GM21360 (cell line): ENCODE data around the gene MRPL28.
"Not testable (repeated sequence)": the region's sequence is repeated elsewhere in the genome, so short reads cannot be mapped to it uniquely, and the experiment has no call there.

Experiments
- ATAC-seq: cut with Tn5 transposase; IDR thresholded peaks from one replicate; pipeline ENCODE4 v1.9.1; 2021; ENCODE audit warnings: mild to moderate bottlenecking, moderate library complexity; ENCODE audit not compliant: unreplicated experiment

Gene MRPL28

DNA sequence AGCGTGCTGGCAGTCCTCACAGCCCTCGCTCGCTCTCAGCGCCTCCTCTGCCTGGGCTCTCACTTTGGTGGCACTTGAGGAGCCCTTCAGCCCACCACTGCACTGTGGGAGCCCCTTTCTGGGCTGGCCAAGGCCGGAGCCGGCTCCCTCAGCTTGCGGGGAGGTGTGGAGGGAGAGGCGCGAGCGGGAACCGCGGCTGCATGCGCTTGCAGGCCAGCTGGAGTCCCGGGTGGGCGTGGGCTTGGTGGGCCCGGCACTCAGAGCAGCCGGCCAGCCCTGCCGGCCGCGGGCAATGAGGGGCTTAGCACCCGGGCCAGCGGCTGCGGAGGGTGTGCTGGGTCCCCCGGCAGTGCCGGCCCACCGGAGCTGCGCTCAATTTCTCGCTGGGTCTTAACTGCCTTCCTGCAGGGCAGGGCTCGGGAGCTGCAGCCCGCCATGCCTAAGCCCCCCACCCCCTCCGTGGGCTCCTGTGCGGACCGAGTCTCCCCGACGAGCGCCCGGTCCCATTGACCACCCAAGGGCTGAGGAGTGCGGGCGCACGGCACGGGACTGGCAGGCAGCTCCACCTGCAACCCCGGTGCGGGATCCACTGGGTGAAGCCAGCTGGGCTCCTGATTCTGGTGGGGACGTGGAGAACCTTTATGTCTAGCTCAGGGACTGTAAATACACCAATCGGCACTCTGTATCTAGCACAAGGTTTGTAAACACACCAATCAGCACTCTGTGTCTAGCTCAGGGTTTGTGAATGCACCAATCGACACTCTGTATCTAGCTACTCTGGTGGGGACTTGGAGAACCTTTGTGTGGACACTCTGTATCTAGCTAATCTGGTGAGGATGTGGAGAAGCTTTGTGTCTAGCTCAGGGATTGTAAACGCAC is 29.0 kb downstream of the MRPL28 start:
- not testable (repeated sequence) for ATAC-seq

DNA sequence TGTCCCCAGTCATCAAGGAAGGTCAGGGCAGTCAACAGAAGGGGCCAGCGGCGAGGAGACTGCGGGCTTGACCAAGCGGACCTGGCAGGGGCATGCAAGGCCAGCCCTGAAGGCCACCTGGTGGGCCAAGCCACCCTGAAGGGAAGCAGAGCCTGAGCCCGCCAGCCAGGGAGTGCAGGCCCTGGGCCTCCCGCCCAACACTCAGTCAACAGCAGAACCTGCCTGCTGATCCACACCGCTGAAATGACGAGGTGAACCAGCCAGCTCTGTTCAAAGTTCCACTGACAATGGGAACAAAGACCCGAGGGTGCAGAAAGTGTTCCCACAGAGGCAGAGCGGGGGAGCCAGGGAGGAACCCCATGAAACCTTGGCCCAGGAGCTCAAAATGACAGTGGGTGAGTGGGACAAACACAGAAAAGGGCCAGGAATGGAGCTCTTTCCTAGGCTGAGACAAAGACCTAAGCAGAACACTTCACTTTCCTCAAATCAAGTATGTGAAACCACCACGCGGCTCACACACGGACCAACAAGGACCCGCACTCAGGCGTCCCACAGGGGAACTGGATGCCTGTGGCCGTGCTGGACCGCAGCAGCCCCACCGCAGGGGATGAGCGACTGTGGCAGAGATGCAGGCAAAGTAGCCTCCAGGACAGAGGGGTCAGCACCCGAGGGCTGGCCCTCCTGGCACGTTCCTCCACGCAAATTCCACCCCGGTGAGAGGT is 29.8 kb downstream of the MRPL28 start:
- ATAC-seq: no peak

DNA sequence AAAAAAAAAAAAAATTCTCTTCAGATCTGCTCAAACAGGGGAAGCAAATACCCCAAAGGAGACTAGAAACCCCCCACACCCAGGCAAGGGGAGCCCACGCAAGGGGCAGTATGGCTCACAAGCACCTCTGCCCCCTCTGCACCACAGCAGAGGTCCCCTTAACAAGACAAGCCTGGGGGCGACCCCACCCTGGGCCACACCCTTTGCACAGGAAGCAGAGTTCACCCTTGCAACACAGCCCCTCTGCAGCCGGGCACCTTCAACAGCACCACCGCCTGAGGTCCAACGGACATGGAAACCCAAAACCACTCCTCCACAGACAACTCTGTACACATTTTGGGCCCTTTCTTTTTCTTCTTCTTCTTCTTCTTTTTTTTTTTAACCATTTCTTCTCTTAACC is 30.7 kb downstream of the MRPL28 start:
- no peak for ATAC-seq

DNA sequence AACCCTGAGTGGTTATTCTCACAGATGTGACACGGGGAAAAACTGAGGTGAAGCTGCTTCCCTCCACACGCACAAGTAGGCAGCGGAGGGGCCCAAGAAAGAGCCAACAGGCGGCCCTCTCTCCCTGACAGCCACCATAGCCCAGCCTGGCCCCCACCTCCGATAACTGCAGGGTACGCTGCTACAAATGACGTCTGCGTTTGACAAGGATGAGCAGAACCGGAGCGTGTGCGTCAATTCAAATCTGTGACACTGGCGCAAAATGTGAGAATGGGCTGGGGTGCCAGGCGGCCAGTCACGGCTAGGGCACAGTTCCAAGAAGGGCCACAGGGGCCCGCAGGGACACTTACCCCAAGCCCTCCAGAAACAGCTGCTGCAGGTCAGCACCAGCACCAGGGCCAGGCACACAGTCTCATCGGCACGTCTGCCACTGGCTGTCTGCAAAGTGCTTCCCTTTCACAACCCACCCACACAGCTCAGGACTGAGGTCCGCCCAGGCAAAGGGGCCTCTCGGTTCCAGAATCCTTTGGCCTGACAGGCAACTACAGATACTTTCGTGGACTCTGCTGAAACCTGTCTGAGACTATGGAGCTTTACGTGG is 32.3 kb downstream of the MRPL28 start:
- no peak for ATAC-seq

DNA sequence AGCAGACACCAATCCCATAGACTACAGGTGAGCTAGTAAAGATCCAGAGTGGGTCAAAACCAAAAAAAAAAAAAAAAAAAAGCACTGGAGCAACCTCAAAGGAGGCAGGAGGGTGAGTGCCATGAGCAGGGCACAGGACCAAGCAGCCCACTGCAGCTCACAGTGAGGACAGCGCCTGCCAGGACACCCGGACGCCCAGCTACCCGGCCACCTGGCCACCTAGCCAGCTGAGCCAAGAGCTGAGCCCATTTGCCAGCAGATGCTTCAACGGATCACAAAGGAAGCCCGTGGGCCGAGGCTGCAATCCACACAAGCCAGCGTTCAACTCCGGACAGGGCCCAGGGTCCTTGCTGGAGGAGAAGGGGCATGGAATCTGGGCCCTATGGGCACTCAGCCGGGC is 32.9 kb downstream of the MRPL28 start:
- no peak for ATAC-seq

DNA sequence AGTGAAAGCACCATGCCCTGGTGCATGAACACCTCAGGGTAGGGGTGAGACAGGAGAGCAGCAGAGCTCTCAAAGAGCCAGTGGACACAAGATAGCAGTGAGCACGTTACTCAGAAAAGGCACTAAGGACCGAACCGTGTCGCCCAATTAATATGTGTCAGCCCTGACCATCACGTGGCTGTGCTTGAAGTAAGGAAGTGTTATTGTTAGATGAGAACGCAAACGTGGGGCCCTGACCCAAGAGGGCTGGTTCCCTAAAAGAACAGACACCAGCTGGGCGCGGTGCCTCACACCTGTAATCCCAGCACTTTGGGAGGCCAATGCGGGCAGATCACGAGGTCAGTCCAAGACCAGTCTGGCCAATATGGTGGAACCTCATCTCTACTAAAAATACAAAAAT is 34.1 kb downstream of the MRPL28 start:
- no peak for ATAC-seq

DNA sequence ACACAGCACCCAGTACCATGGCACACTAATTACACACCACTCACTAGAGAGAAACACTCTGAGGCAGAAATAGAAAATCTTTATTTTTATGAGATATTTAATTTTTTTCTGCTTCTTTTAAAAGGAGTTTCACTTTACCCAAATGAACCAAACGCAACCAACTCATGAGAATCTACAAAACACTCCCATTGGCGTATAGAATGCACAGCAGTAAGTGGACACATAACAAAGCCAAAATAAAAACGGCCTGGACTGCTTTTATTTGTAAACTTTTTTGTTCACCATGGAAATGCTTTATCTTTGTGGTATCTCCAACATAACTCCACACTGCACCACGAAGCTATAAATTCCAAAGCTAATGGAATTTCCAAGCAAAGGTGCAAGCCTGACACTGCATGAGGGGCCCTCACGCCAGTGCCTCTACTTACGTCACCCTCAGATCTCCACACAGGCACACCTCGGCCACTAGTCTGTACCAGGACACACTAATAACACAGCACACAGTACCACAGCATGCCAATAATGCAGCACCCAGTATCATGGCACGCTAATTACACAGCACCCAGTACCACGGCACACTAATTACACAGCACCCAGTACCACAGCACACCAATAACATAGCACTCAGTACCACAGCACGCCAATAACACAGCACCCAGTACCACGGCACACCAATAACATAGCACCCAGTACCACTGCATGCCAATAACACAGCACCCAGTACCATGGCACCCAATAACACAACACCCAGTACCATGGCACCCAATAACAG is 35.3 kb downstream of the MRPL28 start:
- ATAC-seq: not testable (repeated sequence)

DNA sequence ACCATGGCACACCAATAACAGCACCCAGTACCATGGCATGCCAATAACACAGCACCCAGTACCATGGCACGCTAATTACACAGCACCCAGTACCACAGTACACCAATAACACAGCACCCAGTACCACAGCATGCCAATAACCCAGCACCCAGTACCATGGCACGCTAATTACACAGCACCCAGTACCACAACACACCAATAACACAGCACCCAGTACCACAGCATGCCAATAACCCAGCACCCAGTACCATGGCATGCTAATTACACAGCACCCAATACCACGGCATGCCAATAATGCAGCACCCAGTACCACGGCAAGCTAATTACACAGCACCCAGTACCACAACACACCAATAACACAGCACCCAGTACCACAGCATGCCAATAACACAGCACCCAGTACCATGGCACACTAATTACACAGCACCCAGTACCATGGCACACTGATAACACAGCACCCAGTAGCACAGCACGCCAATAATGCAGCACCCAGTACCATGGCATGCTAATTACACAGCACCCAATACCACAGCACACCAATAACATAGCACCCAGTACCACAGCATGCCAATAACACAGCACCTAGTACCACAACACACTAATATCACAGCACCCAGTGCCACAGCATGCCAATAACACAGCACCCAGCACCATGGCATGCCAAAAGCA is 36.0 kb downstream of the MRPL28 start:
- ATAC-seq: not testable (repeated sequence)

DNA sequence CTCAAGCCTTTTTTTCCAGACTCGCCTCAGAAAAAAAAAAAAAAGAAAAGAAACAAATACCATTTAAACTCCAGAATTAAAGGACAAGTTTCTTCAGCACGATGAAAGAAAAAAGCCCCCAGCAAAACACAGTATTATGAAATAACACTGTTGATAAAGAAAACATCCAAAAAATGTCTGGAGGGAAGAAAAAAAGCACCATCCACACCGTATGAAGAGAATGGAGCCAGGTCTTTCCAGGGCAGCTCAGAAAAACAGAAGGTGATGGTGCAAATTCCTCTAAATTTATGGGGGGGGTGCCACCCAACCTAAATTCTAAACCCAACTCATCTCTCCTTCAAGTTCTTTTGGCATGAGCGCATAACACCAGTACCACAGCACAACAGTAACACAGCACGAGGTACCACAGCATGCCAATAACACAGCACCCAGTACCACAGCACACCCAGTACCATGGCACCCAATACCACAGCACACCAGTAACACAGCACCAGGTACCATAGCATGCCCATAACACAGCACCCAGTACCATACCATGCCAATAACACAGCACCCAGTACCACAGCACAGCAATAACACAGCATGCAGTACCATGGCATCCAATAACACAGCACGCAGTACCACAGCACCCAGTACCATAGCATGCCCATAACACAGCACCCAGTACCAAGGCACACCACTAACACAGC is 36.8 kb downstream of the MRPL28 start:
- ATAC-seq: no peak

DNA sequence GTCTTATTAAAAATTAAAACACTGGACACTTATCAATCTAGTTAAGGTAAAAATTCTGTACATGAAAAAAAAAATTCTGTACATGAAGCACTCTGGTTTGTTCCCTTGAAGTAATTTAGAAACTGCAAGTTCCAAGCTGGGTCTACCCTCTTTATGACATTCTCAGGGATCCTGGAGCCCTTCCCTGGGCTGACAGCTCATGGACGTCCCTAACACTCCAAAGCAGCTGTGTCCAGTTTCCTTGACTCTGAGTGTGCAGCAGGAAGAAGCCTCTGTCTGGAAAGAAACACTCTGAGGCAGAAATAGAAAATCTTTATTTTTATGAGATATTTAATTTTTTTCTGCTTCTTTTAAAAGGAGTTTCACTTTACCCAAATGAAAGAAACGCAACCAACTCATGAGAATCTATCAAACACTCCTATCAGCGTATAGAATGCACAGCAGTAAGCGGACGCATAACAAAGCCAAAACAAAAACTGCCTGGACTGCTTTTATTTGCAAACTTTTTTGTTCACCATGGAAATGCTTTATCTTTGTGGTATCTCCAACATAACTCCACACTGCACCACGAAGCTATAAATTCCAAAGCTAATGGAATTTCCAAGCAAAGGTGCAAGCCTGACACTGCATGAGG is 39.0 kb downstream of the MRPL28 start:
- ATAC-seq: not testable (repeated sequence)

DNA sequence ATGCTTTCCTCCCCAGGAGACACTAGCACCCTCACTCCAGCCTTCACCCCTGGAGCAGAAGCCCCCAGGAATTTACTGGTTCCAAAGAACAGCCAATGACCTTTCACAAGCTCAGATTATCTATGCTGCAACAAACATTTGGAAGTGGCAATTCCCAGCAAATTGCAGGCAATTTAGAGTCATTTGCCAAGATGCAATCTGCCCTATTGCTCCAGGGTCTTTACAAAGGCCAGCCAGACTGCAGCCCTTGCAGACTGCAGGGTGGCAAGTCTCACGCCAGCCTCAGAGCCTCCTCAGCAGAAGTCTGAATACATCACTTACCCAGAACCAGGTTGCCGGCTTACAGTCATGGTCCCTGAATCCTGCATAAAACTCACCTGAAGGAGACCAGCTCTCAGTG is 39.6 kb downstream of the MRPL28 start:
- ATAC-seq: no peak

DNA sequence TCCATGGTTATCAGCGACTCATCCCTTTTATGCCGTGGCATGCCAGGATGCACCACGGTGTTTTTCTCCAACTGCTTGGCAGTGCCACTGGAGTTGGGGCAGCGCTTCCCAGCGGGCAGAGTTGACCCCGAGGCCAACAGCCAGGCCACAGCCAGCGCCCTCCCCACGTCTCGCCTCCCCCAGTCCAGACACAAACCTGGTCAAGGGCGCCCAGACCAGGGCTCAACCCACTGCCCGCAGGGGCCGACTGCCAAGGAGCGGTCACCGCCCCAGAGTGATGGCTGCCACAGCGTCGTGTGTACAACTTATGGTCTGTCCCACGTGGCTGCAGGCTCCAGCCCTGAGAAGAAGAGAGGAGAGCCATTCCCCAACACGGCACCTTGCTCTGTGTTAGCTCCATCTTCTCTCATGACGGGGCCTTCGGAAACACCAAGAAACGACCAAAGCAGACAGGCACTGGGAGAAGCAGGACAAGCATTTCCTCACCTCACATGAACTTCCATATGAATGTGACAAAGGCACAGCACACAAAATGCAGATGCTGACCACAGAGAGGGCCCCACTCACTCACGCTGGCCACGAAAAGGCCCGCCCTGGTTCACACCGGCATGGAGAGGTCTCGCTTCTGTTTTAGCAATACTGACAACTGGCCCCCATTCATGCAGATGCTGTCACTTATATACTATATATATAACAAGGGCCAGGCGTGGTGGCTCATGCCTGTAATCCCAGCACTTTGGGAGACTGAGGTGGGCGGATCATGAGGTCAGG is 44.8 kb downstream of the MRPL28 start:
- ATAC-seq: no peak

DNA sequence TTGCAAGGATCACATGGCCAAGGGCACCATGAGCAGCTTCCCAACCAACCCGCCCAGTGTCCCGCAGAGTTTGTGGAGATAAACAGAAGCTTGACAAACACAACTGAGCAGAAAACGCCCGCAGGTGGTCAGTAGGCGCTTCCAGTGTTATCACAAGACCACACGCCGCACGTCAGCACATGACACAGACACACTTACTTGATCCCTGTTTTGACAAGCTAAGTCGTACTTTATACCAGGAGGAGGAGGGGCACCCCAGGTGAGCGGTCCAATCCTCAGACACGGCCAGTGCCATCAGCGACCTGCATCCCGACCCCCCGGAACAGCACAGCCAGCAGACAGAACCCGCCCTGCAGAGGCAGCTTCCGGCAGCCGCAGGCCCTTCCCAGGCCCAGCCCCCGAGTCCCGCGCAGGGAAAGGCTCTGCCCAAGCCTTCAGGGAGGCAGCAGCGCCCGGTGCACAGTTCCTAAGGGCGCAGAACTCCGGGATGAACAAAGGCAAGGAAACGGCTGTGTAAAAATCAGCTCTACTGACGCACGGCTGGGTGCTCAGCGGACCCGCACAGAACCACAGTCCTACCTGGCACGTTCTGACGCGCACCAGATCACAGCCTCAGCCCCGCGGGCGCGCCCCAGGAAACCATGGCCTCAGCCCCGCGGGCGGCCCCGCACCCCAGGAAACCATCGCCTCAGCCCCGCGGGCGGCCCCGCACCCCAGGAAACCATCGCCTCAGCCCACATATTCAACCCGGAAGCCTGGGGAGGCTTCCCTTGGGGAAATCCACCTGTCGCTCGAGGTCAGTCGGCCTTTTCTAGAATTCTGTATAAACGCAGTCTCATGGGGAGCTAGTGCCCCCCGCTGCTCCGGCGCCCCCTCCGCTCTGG is 45.6 kb downstream of the MRPL28 start:
- ATAC-seq: no peak

DNA sequence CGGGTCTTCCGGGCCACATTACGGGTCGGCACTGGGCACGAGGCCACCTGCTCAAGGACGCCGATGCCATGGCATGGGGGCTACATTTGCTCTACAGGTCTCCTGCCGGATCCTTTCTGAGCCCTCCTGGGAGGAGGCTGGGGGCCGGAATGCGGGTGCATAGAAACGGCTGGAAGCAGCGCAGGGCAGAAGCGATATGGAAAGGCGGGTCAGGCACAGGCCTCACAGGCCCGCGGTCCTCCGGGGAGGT is 46.2 kb downstream of the MRPL28 start:
- ATAC-seq: no peak

DNA sequence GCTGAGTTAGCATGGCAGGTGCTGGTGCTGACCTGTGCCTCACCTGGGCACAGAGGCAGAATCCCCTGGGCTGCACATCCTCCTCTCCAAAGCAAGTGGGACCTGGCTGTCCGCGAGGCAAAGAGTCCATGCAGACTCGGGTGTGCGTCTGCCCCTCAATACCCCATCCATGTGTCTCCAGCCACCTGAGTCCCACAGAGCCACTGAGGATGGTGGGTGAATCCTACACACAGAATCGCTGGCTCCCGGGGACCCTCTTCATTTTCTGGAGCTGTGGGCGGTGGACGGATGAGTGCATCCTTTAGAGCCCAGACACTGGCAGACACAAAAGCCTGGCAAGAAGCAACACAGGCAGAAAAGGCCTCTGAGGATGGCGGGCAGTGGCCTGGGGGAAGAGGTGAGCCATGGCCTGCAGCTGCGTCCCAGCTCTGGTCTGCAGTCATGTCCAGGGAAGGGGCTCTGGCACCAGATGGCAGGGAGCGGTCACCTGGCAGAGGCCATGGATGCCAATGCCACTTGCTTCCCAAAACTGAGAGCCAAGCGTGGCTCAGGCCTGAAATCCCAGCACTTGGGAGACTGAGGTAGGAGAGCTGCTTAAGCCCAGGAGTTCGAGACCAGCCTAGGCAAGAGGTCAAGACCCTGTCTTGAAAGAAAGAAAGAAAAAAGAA is 47.7 kb downstream of the MRPL28 start:
- ATAC-seq: no peak

DNA sequence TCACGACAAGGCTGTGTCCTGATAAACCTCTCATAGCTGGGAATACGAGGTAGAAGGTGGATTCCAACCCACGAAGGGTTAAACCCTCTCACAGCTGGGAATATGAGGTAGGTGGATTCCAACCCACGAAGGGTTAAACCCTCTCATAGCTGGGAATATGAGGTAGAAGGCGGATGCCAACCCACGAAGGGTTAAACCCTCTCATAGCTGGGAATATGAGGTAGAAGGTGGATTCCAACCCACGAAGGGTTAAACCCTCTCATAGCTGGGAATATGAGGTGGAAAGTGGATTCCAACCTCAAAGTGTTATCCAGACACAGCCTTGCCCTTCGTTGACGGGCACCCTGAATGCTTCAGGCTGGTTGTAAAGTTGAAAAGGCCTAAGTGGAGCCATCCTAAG is 48.8 kb downstream of the MRPL28 start:
- no peak for ATAC-seq

DNA sequence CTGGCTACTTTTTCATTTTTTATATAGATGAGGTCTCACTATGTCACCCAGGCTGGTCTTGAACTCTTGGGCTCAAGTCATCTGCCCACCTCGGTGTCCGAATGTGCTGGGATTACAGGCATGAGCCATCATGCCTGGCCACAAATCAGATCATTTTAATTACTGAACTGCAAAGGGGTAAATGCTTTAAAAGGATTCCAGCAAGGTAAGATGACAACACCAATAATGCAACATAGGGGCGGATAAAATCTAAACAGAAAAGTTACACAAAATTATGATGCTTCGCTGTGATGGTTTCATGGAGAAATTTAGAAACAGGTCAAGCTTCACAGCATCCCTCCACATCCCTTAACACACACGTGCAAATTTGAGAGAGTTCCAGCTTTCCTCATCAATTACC is 50.1 kb downstream of the MRPL28 start:
- ATAC-seq: no peak

DNA sequence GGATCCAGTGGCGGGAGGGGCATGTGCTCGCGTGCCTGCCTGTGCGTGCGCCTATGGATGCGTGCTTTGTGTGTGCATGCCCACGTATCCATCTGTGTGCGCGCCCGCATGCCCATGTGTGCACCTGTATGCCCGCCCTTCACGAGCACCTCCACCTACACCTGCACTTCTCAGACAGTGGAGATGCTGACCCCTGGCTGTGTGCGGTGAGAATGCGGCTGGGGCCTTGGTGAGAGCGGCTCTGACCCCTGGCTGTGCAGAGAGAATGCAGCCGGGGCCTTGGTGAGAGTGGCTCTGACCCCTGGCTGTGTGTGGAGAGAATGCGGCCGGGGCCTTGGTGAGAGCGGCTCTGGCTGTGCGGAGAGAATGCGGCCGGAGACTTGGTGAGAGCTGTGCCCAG is 51.7 kb downstream of the MRPL28 start:
- ATAC-seq: no peak
